Femur (tissue), 1 donor: ENCODE data around the gene RPN1.

Experiments used
- DNase-seq: peaks from one replicate; pipeline ENCODE4 v3.0.0-alpha.2; 2017

RPN1 gene

GRCh38 chr3:128576290-128576689 lies 74.3 kb downstream of the RPN1 start:
- DNase-seq, result no peak

- DNase-seq, result no peak
These were observed 74.8 kb downstream of the RPN1 start for GRCh38 chr3:128575777-128576176.

GRCh38 chr3:128573707-128574162 lies 76.9 kb downstream of the RPN1 start:
- no peak for DNase-seq

- DNase-seq, result no peak
These were observed 77.5 kb downstream of the RPN1 start for GRCh38 chr3:128573160-128573559.

- DNase-seq, result no peak
These were observed 77.9 kb downstream of the RPN1 start for GRCh38 chr3:128572644-128573105.

- no peak for DNase-seq
These were observed 78.6 kb downstream of the RPN1 start for GRCh38 chr3:128572013-128572412.
